ENCODE data around the gene NEUROG1. TPM values are rescaled to one million over a fixed set of nuclear protein-coding genes. Genes with fewer than 3 reads are reported as not detected.

The NEUROG1 gene
- total and polyA plus RNA-seq, 2 of the 13 experiments (the other 11 are each of a cell fraction or from before 2014, with no cell fraction given) = not detected

DNA sequence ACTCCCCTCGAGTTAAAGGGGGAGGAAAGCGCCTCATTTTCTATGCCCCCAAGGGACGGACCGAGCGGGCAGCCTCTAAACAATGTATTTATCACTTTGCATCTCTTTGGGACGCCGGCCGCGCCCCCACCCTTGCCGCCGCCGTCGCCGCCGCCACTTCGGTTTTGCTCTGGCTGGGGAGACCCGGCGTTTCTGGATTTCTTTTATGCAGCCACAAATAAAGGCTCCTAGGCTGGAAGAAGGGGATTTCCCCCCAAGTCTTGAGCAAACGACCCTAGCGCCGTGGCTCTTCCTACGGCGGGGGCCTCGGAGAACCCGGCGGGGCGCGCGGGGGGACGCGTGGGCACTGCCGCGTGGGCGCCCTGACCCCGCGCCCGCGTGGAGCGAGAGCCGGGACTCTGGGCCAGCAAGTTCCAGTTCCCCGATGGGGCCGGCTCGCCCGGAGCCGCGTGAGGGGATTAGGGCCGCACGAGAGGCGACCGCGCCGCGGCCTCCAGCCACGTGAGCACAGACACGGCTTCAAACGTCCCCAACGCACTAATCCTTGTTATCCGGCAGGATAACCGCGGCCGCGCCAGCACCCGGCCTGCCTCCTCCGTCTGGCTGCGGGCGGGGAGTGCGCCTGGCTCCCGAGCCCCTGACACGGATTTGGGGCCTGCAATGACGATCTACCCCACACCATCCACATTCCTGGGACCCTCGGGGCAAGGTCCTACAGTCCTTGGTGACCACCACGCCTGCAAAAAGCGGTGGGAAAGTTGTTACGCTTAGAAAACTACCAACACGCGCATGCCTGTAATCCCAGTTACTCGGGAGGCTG, 7.9 kb upstream of the NEUROG1 start:
- H3K4me2 ChIP-seq (ENCODE audit: low read depth, low read length) = no peak overlapping the region
- POLR2A ChIA-PET = no interaction called here

More for the DNA sequence above, 7.9 kb upstream of the NEUROG1 start:
- 77% methylated on average over 43 of the region's 77 CpGs for WGBS (ENCODE audit: low lambda C conversion rate)
- Histone ChIP-seq H3K4me3 (replicated peaks in 1 of 3; ENCODE audit: insufficient read depth in 1 of 3, low read depth in 2 of 3, low read length in 3 of 3) (no peak overlapping the region), H3K27ac (ENCODE audit: extremely low read length, insufficient read depth, low read length) (no peak overlapping the region), H2AFZ (ENCODE audit: low read length) (no peak overlapping the region), H3K9ac (ENCODE audit: insufficient read depth, low read depth, low read length) (no peak overlapping the region), H4K20me1 (ENCODE audit: insufficient read depth, low read length) (no peaks in the 10 kb centered on the region), H3K79me2 (ENCODE audit: insufficient read depth, low read length) (no peaks in the 10 kb centered on the region), H3K36me3 (replicated peaks in 1 of 2; ENCODE audit: control insufficient read depth in 1 of 2, insufficient read depth in 2 of 2, low read length in 2 of 2) (no peaks in the 10 kb centered on the region), H3K9me3 (ENCODE audit: low read length) (no peaks in the 10 kb centered on the region), H3K4me1 (ENCODE audit: insufficient read depth, low read length) (no peaks in the 10 kb centered on the region), H3K27me3 (ENCODE audit: control insufficient read depth in 1 of 2, insufficient read depth in 2 of 2, low read length in 2 of 2) (peaks cover 2 to 19% of the 10 kb centered on the region in 2 experiments; a peak in 4 of 5 replicates)
- no peak for TF ChIP-seq TEAD3 (CRISPR knock-in tag; optimal IDR thresholded peaks at IDR 0.05; ENCODE audit: borderline replicate concordance)
- TF ChIP-seq, protein P1, sequence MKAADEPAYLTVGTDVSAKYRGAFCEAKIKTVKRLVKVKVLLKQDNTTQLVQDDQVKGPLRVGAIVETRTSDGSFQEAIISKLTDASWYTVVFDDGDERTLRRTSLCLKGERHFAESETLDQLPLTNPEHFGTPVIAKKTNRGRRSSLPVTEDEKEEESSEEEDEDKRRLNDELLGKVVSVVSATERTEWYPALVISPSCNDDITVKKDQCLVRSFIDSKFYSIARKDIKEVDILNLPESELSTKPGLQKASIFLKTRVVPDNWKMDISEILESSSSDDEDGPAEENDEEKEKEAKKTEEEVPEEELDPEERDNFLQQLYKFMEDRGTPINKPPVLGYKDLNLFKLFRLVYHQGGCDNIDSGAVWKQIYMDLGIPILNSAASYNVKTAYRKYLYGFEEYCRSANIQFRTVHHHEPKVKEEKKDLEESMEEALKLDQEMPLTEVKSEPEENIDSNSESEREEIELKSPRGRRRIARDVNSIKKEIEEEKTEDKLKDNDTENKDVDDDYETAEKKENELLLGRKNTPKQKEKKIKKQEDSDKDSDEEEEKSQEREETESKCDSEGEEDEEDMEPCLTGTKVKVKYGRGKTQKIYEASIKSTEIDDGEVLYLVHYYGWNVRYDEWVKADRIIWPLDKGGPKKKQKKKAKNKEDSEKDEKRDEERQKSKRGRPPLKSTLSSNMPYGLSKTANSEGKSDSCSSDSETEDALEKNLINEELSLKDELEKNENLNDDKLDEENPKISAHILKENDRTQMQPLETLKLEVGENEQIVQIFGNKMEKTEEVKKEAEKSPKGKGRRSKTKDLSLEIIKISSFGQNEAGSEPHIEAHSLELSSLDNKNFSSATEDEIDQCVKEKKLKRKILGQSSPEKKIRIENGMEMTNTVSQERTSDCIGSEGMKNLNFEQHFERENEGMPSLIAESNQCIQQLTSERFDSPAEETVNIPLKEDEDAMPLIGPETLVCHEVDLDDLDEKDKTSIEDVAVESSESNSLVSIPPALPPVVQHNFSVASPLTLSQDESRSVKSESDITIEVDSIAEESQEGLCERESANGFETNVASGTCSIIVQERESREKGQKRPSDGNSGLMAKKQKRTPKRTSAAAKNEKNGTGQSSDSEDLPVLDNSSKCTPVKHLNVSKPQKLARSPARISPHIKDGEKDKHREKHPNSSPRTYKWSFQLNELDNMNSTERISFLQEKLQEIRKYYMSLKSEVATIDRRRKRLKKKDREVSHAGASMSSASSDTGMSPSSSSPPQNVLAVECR (CRISPR knock-in tag; IDR thresholded peaks at IDR 0.05; ENCODE audit: borderline replicate concordance) = no peak
- no peak for TF ChIP-seq TBX3 (IDR thresholded peaks at IDR 0.05; ENCODE audit: borderline replicate concordance)
- no peak for TF ChIP-seq SNAI1 (CRISPR knock-in tag; IDR thresholded peaks at IDR 0.05; ENCODE audit: borderline replicate concordance)
- no peak for TF ChIP-seq ZNF572 (CRISPR knock-in tag; IDR thresholded peaks at IDR 0.05)
- TF ChIP-seq ZNF263 (CRISPR knock-in tag; IDR thresholded peaks at IDR 0.05) = no peak
- TF ChIP-seq PAWR (CRISPR knock-in tag; IDR thresholded peaks at IDR 0.05; ENCODE audit: borderline replicate concordance) = no peak
- TF ChIP-seq, protein P2, sequence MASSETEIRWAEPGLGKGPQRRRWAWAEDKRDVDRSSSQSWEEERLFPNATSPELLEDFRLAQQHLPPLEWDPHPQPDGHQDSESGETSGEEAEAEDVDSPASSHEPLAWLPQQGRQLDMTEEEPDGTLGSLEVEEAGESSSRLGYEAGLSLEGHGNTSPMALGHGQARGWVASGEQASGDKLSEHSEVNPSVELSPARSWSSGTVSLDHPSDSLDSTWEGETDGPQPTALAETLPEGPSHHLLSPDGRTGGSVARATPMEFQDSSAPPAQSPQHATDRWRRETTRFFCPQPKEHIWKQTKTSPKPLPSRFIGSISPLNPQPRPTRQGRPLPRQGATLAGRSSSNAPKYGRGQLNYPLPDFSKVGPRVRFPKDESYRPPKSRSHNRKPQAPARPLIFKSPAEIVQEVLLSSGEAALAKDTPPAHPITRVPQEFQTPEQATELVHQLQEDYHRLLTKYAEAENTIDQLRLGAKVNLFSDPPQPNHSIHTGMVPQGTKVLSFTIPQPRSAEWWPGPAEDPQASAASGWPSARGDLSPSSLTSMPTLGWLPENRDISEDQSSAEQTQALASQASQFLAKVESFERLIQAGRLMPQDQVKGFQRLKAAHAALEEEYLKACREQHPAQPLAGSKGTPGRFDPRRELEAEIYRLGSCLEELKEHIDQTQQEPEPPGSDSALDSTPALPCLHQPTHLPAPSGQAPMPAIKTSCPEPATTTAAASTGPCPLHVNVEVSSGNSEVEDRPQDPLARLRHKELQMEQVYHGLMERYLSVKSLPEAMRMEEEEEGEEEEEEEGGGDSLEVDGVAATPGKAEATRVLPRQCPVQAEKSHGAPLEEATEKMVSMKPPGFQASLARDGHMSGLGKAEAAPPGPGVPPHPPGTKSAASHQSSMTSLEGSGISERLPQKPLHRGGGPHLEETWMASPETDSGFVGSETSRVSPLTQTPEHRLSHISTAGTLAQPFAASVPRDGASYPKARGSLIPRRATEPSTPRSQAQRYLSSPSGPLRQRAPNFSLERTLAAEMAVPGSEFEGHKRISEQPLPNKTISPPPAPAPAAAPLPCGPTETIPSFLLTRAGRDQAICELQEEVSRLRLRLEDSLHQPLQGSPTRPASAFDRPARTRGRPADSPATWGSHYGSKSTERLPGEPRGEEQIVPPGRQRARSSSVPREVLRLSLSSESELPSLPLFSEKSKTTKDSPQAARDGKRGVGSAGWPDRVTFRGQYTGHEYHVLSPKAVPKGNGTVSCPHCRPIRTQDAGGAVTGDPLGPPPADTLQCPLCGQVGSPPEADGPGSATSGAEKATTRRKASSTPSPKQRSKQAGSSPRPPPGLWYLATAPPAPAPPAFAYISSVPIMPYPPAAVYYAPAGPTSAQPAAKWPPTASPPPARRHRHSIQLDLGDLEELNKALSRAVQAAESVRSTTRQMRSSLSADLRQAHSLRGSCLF (CRISPR knock-in tag; IDR thresholded peaks at IDR 0.05; ENCODE audit: borderline replicate concordance) = no peak
- TF ChIP-seq, protein P3, sequence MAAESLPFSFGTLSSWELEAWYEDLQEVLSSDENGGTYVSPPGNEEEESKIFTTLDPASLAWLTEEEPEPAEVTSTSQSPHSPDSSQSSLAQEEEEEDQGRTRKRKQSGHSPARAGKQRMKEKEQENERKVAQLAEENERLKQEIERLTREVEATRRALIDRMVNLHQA (CRISPR knock-in tag; IDR thresholded peaks at IDR 0.05) = no peak
- TF ChIP-seq MIXL1 (CRISPR knock-in tag; IDR thresholded peaks at IDR 0.05) = no peak
- TF ChIP-seq, protein P4, sequence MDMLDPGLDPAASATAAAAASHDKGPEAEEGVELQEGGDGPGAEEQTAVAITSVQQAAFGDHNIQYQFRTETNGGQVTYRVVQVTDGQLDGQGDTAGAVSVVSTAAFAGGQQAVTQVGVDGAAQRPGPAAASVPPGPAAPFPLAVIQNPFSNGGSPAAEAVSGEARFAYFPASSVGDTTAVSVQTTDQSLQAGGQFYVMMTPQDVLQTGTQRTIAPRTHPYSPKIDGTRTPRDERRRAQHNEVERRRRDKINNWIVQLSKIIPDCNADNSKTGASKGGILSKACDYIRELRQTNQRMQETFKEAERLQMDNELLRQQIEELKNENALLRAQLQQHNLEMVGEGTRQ (IDR thresholded peaks at IDR 0.05; ENCODE audit: low read depth, low read length) = no peak
- TF ChIP-seq, protein P4 (CRISPR knock-in tag; IDR thresholded peaks at IDR 0.05; ENCODE audit: borderline replicate concordance) = no peak
- FAIRE-seq = no peak
- no peak for DNase-seq (ENCODE audit: low spot score)
- ATAC-seq = no peak
- CTCF ChIA-PET (ENCODE audit: low intra/inter-chr PET ratio, low total read pairs) = no interaction called here
- intact Hi-C loops (cut with micrococcal nuclease; ENCODE audit: unreplicated experiment) = no loop called here
- no TSS peak for BruUV-seq (replicated peaks)
- in situ Hi-C loops (cut with HindIII; ENCODE audit: extremely low pct_ligation_motif_present, low pct_unique_long_range_greater_than_20kb) = no loop called here
